ENCODE results near the gene LRMDA. TPM values are rescaled to one million over a fixed set of nuclear protein-coding genes. Genes with fewer than 3 reads are reported as not detected.

The LRMDA gene
- total and polyA plus RNA-seq, 10 of the 15 experiments (the other 5 are each of a cell fraction or from before 2014, with no cell fraction given) = 0.07 to 0.54 (median 0.29) TPM; not detected in 4

DNA sequence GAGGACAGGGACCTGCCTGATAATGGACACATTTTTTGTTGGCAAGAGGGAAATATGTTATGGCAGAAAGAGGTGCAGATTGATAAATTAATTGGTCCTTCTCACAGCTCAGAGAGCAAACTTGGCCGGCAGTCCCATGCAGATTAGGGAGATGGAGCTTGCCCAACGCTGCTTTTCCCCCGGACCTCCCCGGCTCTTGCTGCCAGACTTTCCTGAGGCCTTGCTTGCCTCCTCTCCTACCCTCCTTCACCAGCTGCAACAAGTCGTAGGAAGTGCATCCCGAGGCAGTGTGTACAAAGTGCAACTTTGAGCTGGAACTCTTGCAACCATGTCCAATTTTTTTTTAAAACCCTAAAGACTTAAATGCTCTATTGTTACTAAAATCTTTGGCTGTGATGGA, 215.5 kb downstream of the LRMDA start:
- FAIRE-seq = no peak
- POLR2A ChIA-PET = no interaction called here
- no peaks in the 10 kb centered on the region for H4K20me1 ChIP-seq (ENCODE audit: control insufficient read depth, insufficient read depth)
- no peaks in the 10 kb centered on the region; the same call in 2 of the 3 replicates for H3K9me3 ChIP-seq (replicated peaks; ENCODE audit: control insufficient read depth, insufficient read depth, low read length)
- H3K79me2 ChIP-seq (ENCODE audit: control insufficient read depth, insufficient read depth, low read length) = no peaks in the 10 kb centered on the region
- CTCF ChIA-PET = no interaction called here
- SMC1A ChIA-PET (ENCODE audit: uncharacterized antibody, unreplicated experiment) = interaction anchor here (1.9 kb wide), 1 partner anchor 27 kb away, joined by 4 read pairs; no protein-coding TSS in a partner anchor
- no peak for DNase-seq (ENCODE audit: low read depth, low spot score)
- no peak for TF ChIP-seq NFIC (IDR thresholded peaks at IDR 0.05; ENCODE audit: low read depth, low read length)
- no peak for TF ChIP-seq ESRRA (IDR thresholded peaks at IDR 0.05; ENCODE audit: low read length)
- TF ChIP-seq SMARCA5 (IDR thresholded peaks at IDR 0.05) = no peak
- TF ChIP-seq, protein P1, sequence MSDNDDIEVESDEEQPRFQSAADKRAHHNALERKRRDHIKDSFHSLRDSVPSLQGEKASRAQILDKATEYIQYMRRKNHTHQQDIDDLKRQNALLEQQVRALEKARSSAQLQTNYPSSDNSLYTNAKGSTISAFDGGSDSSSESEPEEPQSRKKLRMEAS (IDR thresholded peaks at IDR 0.05; ENCODE audit: low read depth, low read length) = no peak
- TF ChIP-seq CBX5 (IDR thresholded peaks at IDR 0.05; ENCODE audit: low read depth) = no peak
- no peak for TF ChIP-seq RB1 (IDR thresholded peaks at IDR 0.05; ENCODE audit: borderline replicate concordance)
- TF ChIP-seq MYB (IDR thresholded peaks at IDR 0.05; ENCODE audit: borderline replicate concordance, low read depth, low read length) = no peak
- no peak for TF ChIP-seq SUPT20H (IDR thresholded peaks at IDR 0.05; ENCODE audit: borderline replicate concordance, control insufficient read depth, low read depth, low read length)
- TF ChIP-seq GABPA (IDR thresholded peaks at IDR 0.05; ENCODE audit: low read depth) = no peak
- no peak for TF ChIP-seq TAF1 (IDR thresholded peaks at IDR 0.05; ENCODE audit: borderline replicate concordance, low read depth, low read length)
- no peak for TF ChIP-seq TARDBP (IDR thresholded peaks at IDR 0.05; ENCODE audit: borderline replicate concordance)
- no peak for TF ChIP-seq CBFB (IDR thresholded peaks at IDR 0.05; ENCODE audit: low read depth)
- no peaks in the 10 kb centered on the region; a peak in 1 of 4 replicates for H3K27me3 ChIP-seq (replicated peaks in 1 of 2; ENCODE audit: control insufficient read depth in 2 of 2, insufficient read depth in 2 of 2, low read length in 1 of 2)
- RAD21 ChIA-PET (ENCODE audit: unreplicated experiment) = no interaction called here
- H3K4me1 ChIP-seq (ENCODE audit: control insufficient read depth, insufficient read depth, low read length) = no peaks in the 10 kb centered on the region
- H3K4me3 ChIP-seq = no peak overlapping the region
- 45% methylated on average over 6 of the region's 6 CpGs for WGBS (ENCODE audit: insufficient coverage, insufficient replicate concordance, low lambda C conversion rate, missing lambda C conversion rate)
- no TSS peak for BruUV-seq (replicated peaks)
- H3K27ac ChIP-seq (ENCODE audit: control insufficient read depth, insufficient read depth) = no peak overlapping the region
- H3K9ac ChIP-seq (ENCODE audit: control insufficient read depth, insufficient read depth, low read length) = no peak overlapping the region
- in situ Hi-C loops (cut with MboI) = no loop called here
- H2AFZ ChIP-seq (ENCODE audit: control insufficient read depth, low read depth, low read length) = no peak overlapping the region
- H3K4me2 ChIP-seq (ENCODE audit: control insufficient read depth, insufficient read depth) = no peak overlapping the region
- ATAC-seq = no peak
- H3K36me3 ChIP-seq (ENCODE audit: control insufficient read depth in 2 of 2, insufficient read depth in 2 of 2, low read length in 1 of 2) = no peaks in the 10 kb centered on the region
- intact Hi-C loops (cut with micrococcal nuclease; ENCODE audit: unreplicated experiment) = loop anchor here (10.0 kb wide), 1 partner anchor 242 kb away; the partner anchor contains the start of gene ZNF503

All from GM12878 (cell line).